Activated T-cell treated with anti-CD3 and anti-CD28 coated beads for 1 hour (primary cell): ENCODE results near the gene UBXN7.
"Not testable (repeated sequence)": the region's sequence is repeated elsewhere in the genome, so short reads cannot be mapped to it uniquely, and the experiment has no call there.

Source experiments
- DNase-seq: peaks from one replicate; pipeline ENCODE4 v3.0.0-alpha.2; 2020; ENCODE audit warnings: low read depth

The UBXN7 gene

DNA sequence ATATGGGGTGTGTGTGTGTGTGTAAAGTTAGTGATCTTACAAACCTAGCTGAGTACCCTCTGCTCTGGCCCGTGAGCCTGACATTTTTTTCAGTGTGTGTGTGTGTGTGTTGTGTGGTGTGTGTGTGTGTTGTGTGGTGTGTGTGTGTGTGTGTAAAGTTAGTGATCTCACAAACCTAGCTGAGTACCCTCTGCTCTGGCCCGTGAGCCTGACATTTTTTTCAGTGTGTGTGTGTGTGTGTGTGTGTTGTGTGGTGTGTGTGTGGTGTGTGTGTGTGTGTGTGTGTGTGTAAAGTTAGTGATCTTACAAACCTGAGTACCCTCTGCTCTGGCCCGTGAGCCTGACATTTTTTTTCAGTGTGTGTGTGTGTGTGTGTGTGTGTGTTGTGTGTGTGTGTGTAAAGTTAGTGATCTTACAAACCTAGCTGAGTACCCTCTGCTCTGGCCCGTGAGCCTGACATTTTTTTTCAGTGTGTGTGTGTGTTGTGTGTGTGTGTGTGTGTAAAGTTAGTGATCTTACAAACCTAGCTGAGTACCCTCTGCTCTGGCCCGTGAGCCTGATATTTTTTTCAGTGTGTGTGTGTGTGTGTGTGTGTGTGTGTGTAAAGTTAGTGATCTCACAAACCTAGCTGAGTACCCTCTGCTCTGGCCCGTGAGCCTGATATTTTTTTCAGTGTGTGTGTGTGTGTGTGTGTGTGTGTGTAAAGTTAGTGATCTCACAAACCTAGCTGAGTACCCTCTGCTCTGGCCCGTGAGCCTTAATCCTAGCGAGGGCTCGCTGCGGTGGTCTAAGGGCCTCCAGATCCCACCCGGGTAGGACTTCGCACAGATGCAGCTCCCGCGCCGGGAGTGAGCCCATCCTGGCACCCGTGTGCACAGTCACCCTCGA, 115.2 kb downstream of the UBXN7 start:
- not testable (repeated sequence) for DNase-seq

GRCh38 chr3:196315821-196316220, 116.4 kb downstream of the UBXN7 start:
- DNase-seq = no peak

GRCh38 chr3:196314597-196314996, 117.6 kb downstream of the UBXN7 start:
- DNase-seq = no peak

GRCh38 chr3:196314086-196314485, 118.1 kb downstream of the UBXN7 start:
- DNase-seq = not testable (repeated sequence)

- not testable (repeated sequence) for DNase-seq
Measured at GRCh38 chr3:196302960-196303359, 129.3 kb downstream of the UBXN7 start.

- not testable (repeated sequence) for DNase-seq
Measured at GRCh38 chr3:196302551-196302950, 129.7 kb downstream of the UBXN7 start.

GRCh38 chr3:196298521-196298920, 133.7 kb downstream of the UBXN7 start:
- DNase-seq = no peak
